ENCODE measurements around the gene MTCL3.

MTCL3 gene

GRCh38 chr6:127471379-127472255, 47.5 kb downstream of the MTCL3 start:
- H3K27ac ChIP-seq, result no peak overlapping the region
- TF ChIP-seq ZFX (IDR thresholded peaks at IDR 0.05; ENCODE audit: borderline replicate concordance) (no peak), CTCF (IDR thresholded peaks at IDR 0.05) (no peak)

- no peak overlapping the region for H3K27ac ChIP-seq
- TF ChIP-seq CTCF (IDR thresholded peaks at IDR 0.05) (no peak), ZFX (IDR thresholded peaks at IDR 0.05; ENCODE audit: borderline replicate concordance) (no peak)
These were observed 50.2 kb downstream of the MTCL3 start for GRCh38 chr6:127468936-127469335.

- no peak for TF ChIP-seq ZFX (IDR thresholded peaks at IDR 0.05; ENCODE audit: borderline replicate concordance)
- no peak overlapping the region for H3K27ac ChIP-seq
These were observed 52.7 kb downstream of the MTCL3 start for GRCh38 chr6:127466416-127466815.

DNA sequence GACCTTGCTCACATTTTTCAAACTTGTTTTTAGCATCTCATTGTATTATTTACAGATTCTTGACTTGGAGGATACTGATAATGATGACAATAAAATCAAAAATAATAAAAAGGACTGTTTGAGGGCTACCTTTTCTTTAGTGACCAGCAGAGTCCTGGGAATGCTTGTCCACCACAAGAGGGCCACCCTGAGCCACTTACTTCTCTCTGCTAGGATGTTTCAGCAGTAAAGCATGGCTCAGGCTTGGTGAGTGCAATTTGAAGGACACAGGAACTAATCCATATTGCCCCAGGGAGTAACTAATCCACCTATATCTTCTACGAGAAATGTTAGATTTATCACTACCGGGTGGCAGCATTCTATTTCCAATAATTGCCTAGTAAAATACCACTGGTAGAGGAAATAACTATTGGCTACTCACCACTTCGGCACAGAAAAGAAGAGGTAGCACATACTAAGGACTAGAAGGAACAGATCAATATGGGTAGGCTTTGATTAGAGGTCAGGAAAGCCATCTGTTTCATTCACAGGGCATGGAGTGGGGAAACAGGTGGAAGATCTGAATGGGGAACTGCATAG, 54.2 kb downstream of the MTCL3 start:
- no peak for TF ChIP-seq ZFX (IDR thresholded peaks at IDR 0.05; ENCODE audit: borderline replicate concordance)
- TF ChIP-seq CTCF (IDR thresholded peaks at IDR 0.05), result peak; percentile 93
- H3K27ac ChIP-seq, result no peak overlapping the region

DNA sequence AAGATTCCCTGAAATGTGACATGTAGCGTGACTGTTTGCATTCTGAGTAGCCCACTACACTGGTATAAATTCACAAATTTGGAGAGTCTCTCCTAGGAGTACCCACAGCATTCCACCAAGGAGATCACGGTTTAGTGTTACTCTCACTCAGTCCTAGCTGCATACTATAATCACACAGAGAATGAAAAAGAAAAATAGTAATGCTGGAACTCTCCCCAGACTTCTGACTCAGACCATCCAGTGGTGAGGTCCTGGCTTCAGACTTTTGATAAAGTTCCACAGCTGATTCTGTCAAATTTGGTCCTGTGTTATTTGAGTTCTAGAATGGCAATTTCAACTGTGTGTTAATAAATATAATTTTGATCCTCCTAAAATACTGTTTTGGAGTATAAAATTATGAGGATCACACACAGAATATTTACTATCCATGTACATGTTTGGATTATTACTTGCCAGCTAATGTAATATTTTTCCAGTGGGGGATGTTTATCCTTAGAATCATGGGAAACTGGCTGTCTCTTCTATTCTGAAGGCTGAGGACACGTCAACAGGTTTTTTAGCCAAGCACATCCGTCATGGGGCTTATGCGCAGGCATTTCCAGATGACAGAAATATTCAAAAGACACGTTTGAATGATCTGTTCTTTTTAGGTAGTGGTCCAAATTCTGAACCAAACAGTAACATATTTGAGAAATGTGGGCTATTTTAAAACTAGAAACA, 54.8 kb downstream of the MTCL3 start:
- H3K27ac ChIP-seq, result peak overlapping the region; percentile 40; the same call in 1 of the 2 replicates
- TF ChIP-seq ZFX (IDR thresholded peaks at IDR 0.05; ENCODE audit: borderline replicate concordance) (no peak), CTCF (IDR thresholded peaks at IDR 0.05) (no peak)

DNA sequence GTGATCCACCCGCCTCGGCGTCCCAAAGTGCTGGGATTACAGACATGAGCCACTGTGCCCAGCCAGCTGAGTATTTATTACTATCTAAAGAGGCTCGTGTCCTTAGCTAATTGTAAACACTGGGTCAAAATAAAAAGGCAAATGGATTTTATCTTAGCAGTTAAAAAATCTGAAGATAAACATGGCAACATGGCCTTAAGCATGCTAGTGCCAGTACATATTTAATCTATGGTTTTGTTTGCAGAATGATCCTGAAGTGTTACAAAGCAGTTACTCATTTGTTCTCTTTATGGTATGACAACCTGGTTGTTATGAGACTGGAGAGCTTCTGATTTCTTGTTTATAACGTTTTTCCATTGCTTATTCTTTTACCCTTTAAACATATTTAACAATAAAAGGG, 56.1 kb downstream of the MTCL3 start:
- TF ChIP-seq ZFX (IDR thresholded peaks at IDR 0.05; ENCODE audit: borderline replicate concordance), result no peak
- no peak for TF ChIP-seq CTCF (IDR thresholded peaks at IDR 0.05)
- H3K27ac ChIP-seq, result peak overlapping the region; percentile 40

DNA sequence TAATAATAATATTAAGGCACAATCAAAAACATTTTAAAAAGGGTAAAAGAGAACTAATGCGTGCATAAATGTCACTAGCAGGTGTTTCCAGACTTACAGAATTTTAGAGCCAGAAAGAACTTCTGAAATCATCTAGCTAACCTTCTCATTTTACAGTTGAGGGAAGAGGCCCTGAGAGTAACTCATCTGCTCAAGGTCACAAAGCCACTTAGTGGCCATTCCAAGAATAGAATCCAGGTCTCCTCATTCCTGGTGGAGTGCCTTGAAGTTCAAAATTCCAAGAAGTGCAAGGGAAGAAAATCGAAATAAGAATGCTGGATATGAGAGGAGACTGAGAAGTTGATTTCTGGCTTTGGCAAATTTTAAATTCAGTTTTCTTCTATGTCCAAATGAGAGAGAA, 56.8 kb downstream of the MTCL3 start:
- H3K27ac ChIP-seq, result peak overlapping the region; percentile 40
- no peak for TF ChIP-seq ZFX (IDR thresholded peaks at IDR 0.05; ENCODE audit: borderline replicate concordance)
- TF ChIP-seq CTCF (IDR thresholded peaks at IDR 0.05), result peak; percentile 19; the same call in 1 of the 2 replicates
